SU-DHL-6 (cell line): ENCODE results near the gene RD3L.
"Not testable (repeated sequence)": the region's sequence is repeated elsewhere in the genome, so short reads cannot be mapped to it uniquely, and the experiment has no call there.

Source experiments
- H2AFZ ChIP-seq: fragments of 200-600 bp; sonication (generic); 2 replicates; pipeline ENCODE4 v1.6.1; 2014; ENCODE audit warnings: low read depth, mild to moderate bottlenecking, moderate library complexity, mixed read lengths, antibody characterized with exemption, low read length; ENCODE audit not compliant: severe bottlenecking
- H3F3A ChIP-seq: fragments of 200-600 bp; shearing (Covaris generic); 2 replicates; pipeline ENCODE4 v1.6.0; 2016; ENCODE audit warnings: antibody characterized with exemption, mild to moderate bottlenecking; ENCODE audit not compliant: insufficient read depth
- H3K27ac ChIP-seq: fragments of 200-600 bp; sonication (generic); 2 replicates; pipeline ENCODE4 v1.5.1; 2016; ENCODE audit warnings: low read depth, mild to moderate bottlenecking, low read length, moderate library complexity, mixed read lengths
- H3K27me3 ChIP-seq: fragments of 200-600 bp; sonication (generic), shearing (Covaris generic); 2 replicates; pipeline ENCODE4 v1.6.0; 2014; ENCODE audit warnings: mild to moderate bottlenecking, low read length
- H3K36me3 ChIP-seq: fragments of 200-600 bp; sonication (generic); 2 replicates; pipeline ENCODE4 v1.6.1; 2014; ENCODE audit warnings: mild to moderate bottlenecking, low read length, mixed read lengths
- H3K4me2 ChIP-seq: fragments of 300-600, 200-600 bp; shearing (Covaris generic), sonication (generic); 2 replicates; pipeline ENCODE4 v1.6.0; 2014; ENCODE audit warnings: low read length, low read depth, mild to moderate bottlenecking; ENCODE audit not compliant: poor library complexity, severe bottlenecking
- H3K4me3 ChIP-seq: fragments of 200-600 bp; sonication (generic); 2 replicates; pipeline ENCODE4 v1.5.1; 2014; ENCODE audit warnings: antibody characterized with exemption, low read length, mild to moderate bottlenecking, mixed read lengths; ENCODE audit not compliant: insufficient read depth, poor library complexity, severe bottlenecking
- H3K79me2 ChIP-seq: fragments of 200-600 bp; sonication (generic); 2 replicates; pipeline ENCODE4 v1.6.1; 2014; ENCODE audit warnings: mild to moderate bottlenecking, low read length, moderate library complexity; ENCODE audit not compliant: insufficient read depth
- H3K9ac ChIP-seq: fragments of 200-600 bp; sonication (generic); 2 replicates; pipeline ENCODE4 v1.7.0; 2014; ENCODE audit warnings: mild to moderate bottlenecking, low read length
- H3K9me2 ChIP-seq: fragments of 200-600 bp; sonication (generic); replicated peaks from 2 replicates; pipeline ENCODE4 v1.6.1; 2014; ENCODE audit warnings: low read length; ENCODE audit not compliant: insufficient read depth
- H3K9me3 ChIP-seq: fragments of 200-600 bp; sonication (generic); 2 replicates; pipeline ENCODE4 v1.6.1; 2014; ENCODE audit warnings: low read length, mixed read lengths; ENCODE audit not compliant: insufficient read depth
- H4K20me1 ChIP-seq: fragments of 200-600 bp; sonication (generic); 2 replicates; pipeline ENCODE4 v1.6.1; 2014; ENCODE audit warnings: low read depth, mild to moderate bottlenecking, antibody characterized with exemption, low read length, moderate library complexity, mixed read lengths
- CTCF ChIP-seq: fragments of 200-600 bp; sonication (generic); IDR thresholded peaks from one replicate; pipeline ENCODE4 v1.5.1; 2017; ENCODE audit warnings: antibody characterized with exemption, mild to moderate bottlenecking, low read length, moderate library complexity; ENCODE audit not compliant: insufficient read depth, poor library complexity, severe bottlenecking
- EZH2phosphoT487 ChIP-seq: fragments of 200-600 bp; sonication (generic), shearing (Covaris generic); conservative IDR thresholded peaks from 2 replicates; pipeline ENCODE4 v1.6.1; 2018; ENCODE audit warnings: mild to moderate bottlenecking, antibody characterized with exemption, low read length, moderate library complexity, mixed read lengths

The RD3L gene

GRCh38 chr14:103925316-103925715 lies 17.0 kb downstream of the RD3L start:
- H3K9me2 ChIP-seq, result no peaks in the 10 kb centered on the region
- no peaks in the 10 kb centered on the region for H3F3A ChIP-seq
- H3K9me3 ChIP-seq, result no peaks in the 10 kb centered on the region
- H4K20me1 ChIP-seq, result no peaks in the 10 kb centered on the region
- no peaks in the 10 kb centered on the region for H3K36me3 ChIP-seq
- no peak for TF ChIP-seq CTCF
- no peak overlapping the region for H2AFZ ChIP-seq
- no peaks in the 10 kb centered on the region for H3K27me3 ChIP-seq
- H3K9ac ChIP-seq, result no peak overlapping the region
- H3K4me2 ChIP-seq, result no peak overlapping the region
- peaks cover 10% of the 10 kb centered on the region for H3K79me2 ChIP-seq
- H3K27ac ChIP-seq, result no peak overlapping the region
- H3K4me3 ChIP-seq, result no peak overlapping the region

- H3K27ac ChIP-seq, result no peak overlapping the region
- TF ChIP-seq CTCF, result no peak
- no peaks in the 10 kb centered on the region for H4K20me1 ChIP-seq
- no peaks in the 10 kb centered on the region for H3K36me3 ChIP-seq
- H2AFZ ChIP-seq, result no peak overlapping the region
- no peaks in the 10 kb centered on the region for H3K27me3 ChIP-seq
- H3K4me2 ChIP-seq, result no peak overlapping the region
- H3K4me3 ChIP-seq, result no peak overlapping the region
- peaks cover 24% of the 10 kb centered on the region for H3K79me2 ChIP-seq
- H3F3A ChIP-seq, result no peaks in the 10 kb centered on the region
- no peak overlapping the region for H3K9ac ChIP-seq
- no peaks in the 10 kb centered on the region for H3K9me2 ChIP-seq
- H3K9me3 ChIP-seq, result no peaks in the 10 kb centered on the region
These were observed 18.5 kb downstream of the RD3L start for GRCh38 chr14:103923863-103924262.

GRCh38 chr14:103921855-103922200 lies 20.5 kb downstream of the RD3L start:
- H3K79me2 ChIP-seq, result peaks cover 43% of the 10 kb centered on the region
- H3F3A ChIP-seq, H3K9me3 ChIP-seq, H3K27me3 ChIP-seq, H3K9ac ChIP-seq, H3K9me2 ChIP-seq, H4K20me1 ChIP-seq, H3K36me3 ChIP-seq, H3K27ac ChIP-seq: not testable (repeated sequence)
- peak overlapping the region; percentile 43 for H3K4me2 ChIP-seq
- peak overlapping the region; percentile 91 for H3K4me3 ChIP-seq
- peak overlapping the region; percentile 98 for H2AFZ ChIP-seq

- H3K27ac ChIP-seq, result 0 out of 2 replicates have a peak overlapping the region, but pooled peaks have one; percentile 9
These were observed 21.1 kb downstream of the RD3L start for GRCh38 chr14:103920981-103921854.

More at GRCh38 chr14:103920981-103921854, 21.1 kb downstream of the RD3L start:
- Histone ChIP-seq H3K4me3 (peak overlapping the region; percentile 91), H3K36me3 (no peaks in the 10 kb centered on the region), H3K4me2 (peak overlapping the region; percentile 66), H3K27me3 (no peaks in the 10 kb centered on the region), H2AFZ (peak overlapping the region; percentile 98), H3K9ac (peak overlapping the region; percentile 87), H3K9me3 (no peaks in the 10 kb centered on the region), H4K20me1 (0 out of 2 replicates have a peak, but pooled peaks cover under 1% of the 10 kb centered on the region), H3K9me2 (no peaks in the 10 kb centered on the region), H3K79me2 (peaks cover 48% of the 10 kb centered on the region), H3F3A (no peaks in the 10 kb centered on the region)
- TF ChIP-seq CTCF (peak; percentile 84), EZH2phosphoT487 (no peak)
